Stimulated activated CD4-positive, alpha-beta T cell treated with anti-CD3 and anti-CD28 coated beads, Interleukin-1b, Interleukin-23, amount 100 ng/mL, for 1 hour (primary cell): Measurements from ENCODE around the gene MYBPH.

ENCODE experiments used
- DNase-seq, 2 donors: peaks; one replicate each; pipeline ENCODE4 v3.0.0-alpha.2; 2020; ENCODE audit warnings: low read depth in 2 of 2

Gene MYBPH

DNA sequence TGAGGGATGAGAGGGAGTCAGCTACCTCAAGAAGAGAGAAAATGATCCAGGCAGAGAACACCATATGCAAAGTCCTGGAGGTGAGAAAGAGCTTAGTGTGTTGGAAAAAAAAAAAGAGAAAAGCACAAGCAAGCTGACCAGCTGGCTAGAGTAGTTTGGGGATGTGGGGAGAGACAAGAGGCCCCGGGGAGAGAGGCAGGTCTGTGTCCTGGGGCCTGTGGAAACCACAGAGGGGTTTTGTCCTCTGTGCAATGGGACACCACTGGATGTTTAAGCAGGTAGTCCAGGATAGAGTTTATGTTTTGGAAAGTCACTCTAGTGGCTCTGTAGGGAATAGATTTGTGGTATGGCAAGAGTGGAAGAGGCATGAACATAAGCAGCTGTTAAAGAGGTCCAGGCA, 25.3 kb upstream of the MYBPH start:
- DNase-seq: no peak

- no peak for DNase-seq
Observed at GRCh38 chr1:203199816-203200571, 24.4 kb upstream of the MYBPH start.

DNA sequence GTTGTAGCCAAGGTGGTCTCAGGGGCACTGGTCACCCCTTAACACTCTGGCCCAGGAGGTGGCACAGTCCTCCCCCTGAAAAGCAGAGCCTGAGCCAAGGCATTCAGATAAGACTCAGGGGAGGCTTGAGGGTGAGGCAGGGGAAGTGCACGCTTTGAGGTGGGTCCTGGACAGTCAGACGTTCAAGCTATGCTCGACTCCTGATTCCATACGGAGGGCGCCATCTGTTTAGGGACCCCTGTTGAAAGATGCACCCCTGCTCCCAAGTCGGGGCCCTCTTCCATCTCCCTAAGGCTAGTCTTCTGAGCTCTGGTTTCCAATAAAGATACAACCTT, 23.8 kb upstream of the MYBPH start:
- DNase-seq: no peak

GRCh38 chr1:203199002-203199401, 23.4 kb upstream of the MYBPH start:
- no peak for DNase-seq

- DNase-seq: no peak
Observed at GRCh38 chr1:203197625-203198024, 22.0 kb upstream of the MYBPH start.

GRCh38 chr1:203196371-203196770, 20.7 kb upstream of the MYBPH start:
- no peak for DNase-seq

DNA sequence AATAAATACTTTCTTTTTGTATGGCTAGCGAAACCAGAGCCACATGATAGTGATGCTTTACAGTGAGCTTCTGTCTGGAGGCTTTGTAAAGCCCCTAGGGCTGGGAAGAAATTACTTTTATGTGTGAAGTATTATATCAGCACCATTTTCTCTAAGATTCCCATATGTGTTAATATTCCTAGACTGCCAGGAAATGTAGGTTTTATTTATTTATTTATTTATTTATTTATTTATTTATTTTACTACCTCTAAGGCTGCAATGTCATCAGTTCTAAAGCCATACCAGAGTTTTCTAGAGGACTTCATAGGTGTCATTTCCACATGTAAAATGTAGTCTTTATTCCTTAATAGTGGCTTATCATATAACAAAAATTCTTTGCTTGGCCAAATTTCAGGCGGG, 15.3 kb upstream of the MYBPH start:
- DNase-seq: no peak

DNA sequence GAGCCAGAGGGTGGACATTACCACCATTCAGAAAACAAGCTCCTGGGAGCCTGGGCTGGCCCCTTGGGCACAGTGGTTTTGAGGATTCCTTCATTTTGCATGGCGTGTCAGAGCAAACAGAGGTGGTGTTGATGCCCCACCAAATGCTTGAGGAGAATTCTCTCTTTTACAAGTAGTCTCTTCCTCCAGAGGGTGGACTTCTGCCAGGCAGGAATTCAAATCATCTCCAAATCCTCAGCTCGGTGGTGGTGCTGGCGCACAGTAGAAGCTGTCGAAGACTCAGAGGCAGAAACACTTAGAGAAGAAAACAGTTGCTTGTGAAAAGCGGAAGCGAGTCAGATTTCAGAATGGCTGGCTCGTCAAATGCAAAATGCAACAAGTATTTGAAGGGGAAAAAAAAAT, 14.3 kb upstream of the MYBPH start:
- no peak for DNase-seq

DNA sequence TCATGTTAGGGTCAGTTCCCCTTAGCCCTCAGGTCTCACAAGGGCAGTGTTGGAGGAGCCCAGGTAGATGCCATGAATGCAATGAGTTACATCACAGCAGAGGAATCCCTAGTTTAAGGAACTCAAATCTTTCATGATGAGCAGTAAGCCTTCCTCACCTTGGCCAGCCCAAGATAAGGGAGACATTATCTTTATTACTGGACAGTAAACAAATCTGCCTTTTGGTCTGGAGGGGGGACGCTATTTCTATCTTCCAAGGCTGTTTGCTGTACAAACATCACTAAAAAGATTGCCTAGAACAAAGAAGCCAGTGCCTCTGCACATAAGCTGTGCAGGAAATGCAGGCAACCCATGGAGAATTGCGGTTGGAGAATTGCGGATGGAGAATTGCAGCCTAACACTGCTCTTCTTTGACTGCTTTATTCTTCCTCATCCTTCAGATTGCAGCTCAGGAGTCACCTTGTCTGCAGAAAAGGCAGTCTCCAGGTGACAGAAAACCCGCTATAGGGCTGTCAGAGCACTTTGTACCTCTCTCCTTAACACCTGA, 13.1 kb upstream of the MYBPH start:
- no peak for DNase-seq

DNA sequence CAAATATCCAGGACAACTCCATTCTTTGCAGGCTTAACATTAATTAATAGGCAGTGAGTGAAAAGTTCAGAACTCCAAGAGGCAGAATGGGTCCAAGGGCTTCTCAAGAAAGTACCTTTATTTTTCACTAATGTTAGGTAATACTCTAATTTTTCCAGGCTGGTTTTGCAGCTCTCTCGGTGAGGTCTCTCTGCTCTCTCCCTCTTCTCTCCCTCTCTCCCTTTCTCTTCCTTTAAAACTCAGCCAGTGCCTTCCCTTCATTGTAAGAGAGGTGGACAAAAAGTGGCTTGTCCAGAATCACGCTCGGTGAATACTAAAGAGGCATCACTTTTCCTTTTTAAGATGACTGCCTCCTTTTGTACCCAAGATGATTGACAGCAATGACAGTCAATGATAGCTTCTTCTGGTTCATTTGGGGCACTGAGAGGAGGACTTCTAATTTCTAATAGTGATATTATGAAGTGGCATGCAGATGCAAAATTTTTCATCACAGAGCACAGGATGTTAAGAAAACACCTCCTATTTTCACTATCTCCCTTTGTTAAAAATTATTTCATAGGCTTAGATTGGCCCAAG, 12.2 kb upstream of the MYBPH start:
- DNase-seq: no peak

DNA sequence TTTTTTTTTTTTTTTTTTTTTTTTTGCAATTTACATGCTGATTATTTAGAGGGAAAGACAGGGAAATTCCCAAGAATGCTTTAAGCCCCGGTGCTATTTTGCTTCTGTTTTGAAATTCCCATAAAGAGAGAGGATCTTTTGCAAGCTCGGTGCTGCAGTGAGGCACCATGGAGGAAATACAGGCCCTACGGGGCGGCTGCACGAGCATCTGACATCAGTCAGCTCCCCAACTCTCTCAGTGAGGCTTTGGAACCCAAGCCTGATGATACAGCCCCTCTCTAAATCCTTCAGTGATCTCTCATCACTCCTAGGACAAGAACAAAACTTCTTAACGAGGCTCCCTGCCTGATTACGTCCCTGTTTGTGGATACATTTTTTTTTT, 11.7 kb upstream of the MYBPH start:
- DNase-seq: no peak

DNA sequence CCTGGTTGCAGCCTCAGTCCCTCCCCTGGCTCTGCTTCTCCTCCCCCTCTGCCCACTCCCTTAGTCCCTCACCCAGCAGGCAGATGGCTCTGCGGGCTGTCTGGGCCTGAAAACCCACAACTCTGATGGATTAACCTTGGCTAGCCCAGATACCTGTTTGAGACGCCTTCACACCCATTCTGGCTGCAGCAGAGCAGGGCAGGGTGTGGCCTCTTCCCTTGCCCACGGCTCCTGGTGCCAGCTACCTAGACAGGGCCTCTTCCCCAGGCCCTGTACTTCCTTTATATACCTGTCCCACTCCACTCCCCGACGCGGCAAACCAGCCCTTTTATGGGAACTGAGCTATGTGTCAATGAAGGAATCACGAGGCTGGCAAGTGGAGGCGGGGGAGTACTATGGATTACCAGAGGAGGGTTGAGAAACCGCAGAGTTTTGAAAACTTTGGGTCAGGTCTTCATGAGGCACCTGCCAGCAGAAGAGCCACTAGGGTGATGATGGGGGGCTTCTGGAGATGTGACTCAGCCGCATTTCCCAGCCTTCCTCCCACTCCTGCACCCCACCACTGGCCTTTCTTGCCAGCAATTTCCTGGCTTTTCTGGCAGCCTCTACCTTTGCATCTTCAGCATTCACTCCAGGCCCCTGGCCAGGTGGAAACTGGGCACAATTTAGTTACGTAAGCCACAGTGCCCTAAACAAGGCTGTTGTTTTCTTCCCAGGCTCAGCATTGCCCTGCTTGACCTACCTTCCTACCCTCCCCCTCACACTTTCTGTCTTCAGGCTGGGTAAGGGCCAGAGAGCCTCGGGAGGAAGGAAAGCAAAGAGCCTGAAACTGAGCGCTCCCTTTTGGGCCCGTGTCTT, 11.0 kb upstream of the MYBPH start, which contains the start of gene CHI3L1:
CHI3L1 (minus strand) TSS at position 259 of the 858 bp plus-strand sequence; CDS start at position 178, 81 bp downstream.
- DNase-seq: no peak

DNA sequence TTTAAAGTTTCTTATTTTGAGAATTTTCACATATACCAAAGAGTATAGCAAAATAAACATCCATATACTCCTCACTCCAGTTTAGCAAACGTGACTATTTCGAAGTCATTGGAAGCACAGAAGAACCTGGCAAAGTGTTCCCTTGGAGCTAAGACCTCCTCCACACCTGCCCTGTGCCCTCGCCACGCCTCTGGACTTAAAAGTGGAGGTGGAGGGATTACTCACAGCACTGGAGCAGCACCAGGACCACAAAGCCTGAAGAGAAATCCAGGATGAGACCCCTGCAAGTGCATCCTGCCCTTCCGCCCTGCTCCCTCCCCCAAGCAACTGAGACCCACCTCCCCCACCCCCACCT, 10.4 kb upstream of the MYBPH start:
- no peak for DNase-seq

- DNase-seq: no peak
Observed at GRCh38 chr1:203185585-203185984, 10.0 kb upstream of the MYBPH start.

DNA sequence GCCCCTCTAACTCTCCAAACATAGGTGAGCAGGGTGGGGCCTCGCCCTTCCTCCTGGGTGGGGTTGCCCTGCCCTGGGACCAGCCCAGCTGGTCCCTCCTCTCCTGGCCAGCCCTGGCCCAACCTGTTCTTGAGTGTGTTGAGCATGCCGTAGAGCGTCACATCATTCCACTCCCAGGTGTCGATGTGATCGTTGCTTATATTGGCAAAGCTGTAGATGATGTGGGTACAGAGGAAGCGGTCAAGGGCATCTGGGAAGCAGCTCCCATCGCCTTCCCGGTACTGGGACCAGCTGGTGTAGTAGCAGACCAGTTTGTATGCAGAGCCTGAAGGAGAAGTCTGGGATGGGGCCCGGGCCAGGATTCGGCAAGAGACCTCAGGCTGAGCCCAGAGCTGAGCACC, 9.4 kb upstream of the MYBPH start:
- no peak for DNase-seq

- no peak for DNase-seq
Observed at GRCh38 chr1:203184467-203184866, 8.8 kb upstream of the MYBPH start.

GRCh38 chr1:203183828-203184227, 8.2 kb upstream of the MYBPH start:
- DNase-seq: no peak

DNA sequence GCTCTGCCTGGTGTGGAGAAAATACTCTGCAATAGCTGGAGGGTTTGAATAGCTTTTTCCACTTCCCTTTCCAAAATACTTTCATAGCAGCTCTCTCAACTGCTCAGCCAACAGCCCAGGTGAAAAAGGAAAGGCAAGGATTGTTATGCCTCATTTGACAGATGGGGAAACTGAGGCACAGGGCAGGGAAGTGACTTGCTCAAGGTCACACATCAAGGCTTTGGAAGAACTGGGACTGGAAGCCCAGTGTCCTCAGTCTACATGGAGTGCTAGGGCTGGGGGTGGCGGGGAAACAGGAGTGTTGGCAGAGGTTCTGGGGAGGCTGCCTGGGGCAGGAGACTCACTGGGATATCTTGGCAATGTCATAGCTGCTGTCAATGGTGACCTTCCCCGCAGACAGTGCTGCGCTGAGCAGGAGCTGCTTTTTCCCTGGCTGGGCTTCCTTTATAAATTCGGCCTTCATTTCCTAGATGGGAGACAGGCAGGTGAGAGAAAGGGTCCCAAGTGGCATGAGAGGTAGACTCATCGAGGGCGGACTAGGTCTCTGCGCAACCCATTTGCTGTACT, 6.8 kb upstream of the MYBPH start:
- no peak for DNase-seq

DNA sequence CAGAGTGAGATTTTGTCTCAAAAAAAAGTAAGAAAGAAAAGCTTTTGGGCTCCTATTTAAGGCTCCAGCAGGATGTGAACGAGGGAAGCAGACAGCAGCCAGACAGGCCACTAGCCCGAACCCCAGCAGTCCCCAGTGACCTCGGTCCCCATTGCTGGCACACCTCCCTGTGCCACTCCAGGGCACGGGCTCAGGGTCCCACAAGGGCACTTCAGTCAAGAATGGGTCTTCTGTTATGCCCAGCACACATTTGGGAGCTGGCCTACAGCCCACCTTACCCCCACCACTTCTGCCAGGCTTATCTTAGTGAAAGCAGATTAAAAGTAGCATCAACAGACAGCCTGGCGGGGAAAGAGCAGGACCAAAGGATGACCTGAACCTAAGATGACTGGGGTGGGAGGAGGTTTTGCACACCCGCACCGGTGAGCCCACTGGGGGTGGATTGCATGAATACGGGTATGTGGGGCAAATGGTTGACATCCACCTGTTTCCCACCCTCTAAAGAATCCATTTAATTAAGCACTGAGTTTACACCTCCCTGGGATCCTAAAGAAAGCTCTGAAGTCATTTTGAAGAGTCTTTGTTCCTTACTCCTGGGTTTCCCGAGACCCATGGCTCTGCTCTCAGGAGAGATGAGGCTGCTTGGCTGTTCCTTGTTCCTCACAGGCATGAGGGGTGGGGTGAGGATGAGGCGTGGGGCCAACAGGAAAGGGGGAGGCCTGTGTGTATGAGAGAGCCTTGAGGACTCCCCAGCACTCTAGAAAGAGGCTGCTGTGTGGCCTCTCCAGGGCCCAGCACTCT, 6.2 kb upstream of the MYBPH start:
- DNase-seq: no peak

GRCh38 chr1:203180611-203181330, 5.1 kb upstream of the MYBPH start:
- no peak for DNase-seq

DNA sequence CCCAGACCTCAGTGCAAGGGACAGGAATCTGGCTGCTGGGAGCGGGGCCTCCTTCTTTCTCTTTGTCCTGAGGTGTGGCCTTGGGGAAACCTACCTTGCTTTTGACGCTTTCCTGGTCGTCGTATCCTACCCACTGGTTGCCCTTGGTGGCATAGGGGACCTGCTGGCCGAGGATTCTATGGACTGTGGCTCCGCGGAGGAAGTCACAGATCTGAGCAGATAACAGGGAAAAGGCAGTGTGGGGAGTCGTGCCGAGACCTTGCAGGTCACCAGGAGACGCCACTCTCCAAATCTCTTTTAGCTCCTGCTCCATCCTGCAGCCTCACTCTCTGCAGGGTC, 4.0 kb upstream of the MYBPH start:
- no peak for DNase-seq
